Measurements from ENCODE around the gene DCAKD. TPM values are rescaled to one million over a fixed set of nuclear protein-coding genes. Genes with fewer than 3 reads are reported as not detected.

DCAKD gene
- total RNA-seq, result 10 to 100 TPM; 26.8 to 57.1 (median 37.7) TPM

- no peaks in the 10 kb centered on the region for H3K9me3 ChIP-seq
- no peaks in the 10 kb centered on the region for H3K27me3 ChIP-seq
- H3K36me3 ChIP-seq, result no peaks in the 10 kb centered on the region
- peak within 1 kb of the TSS; percentile 51 to 55 for H3K4me3 ChIP-seq
- DNase-seq, result peak; percentile 90 to 92
- H3K4me1 ChIP-seq, result peaks cover 0 to 8% of the 10 kb centered on the region in 2 donors
- peak within 1 kb of the TSS; percentile 89 to 90 for H3K27ac ChIP-seq
- intact Hi-C loops (cut with DNase I; ENCODE audit: low total_unique reads), result no loop called here
- TF ChIP-seq, protein P1, sequence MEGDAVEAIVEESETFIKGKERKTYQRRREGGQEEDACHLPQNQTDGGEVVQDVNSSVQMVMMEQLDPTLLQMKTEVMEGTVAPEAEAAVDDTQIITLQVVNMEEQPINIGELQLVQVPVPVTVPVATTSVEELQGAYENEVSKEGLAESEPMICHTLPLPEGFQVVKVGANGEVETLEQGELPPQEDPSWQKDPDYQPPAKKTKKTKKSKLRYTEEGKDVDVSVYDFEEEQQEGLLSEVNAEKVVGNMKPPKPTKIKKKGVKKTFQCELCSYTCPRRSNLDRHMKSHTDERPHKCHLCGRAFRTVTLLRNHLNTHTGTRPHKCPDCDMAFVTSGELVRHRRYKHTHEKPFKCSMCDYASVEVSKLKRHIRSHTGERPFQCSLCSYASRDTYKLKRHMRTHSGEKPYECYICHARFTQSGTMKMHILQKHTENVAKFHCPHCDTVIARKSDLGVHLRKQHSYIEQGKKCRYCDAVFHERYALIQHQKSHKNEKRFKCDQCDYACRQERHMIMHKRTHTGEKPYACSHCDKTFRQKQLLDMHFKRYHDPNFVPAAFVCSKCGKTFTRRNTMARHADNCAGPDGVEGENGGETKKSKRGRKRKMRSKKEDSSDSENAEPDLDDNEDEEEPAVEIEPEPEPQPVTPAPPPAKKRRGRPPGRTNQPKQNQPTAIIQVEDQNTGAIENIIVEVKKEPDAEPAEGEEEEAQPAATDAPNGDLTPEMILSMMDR (IDR thresholded peaks at IDR 0.05), result peak in 2 of 4 experiments; percentile 36 to 37
- peak; percentile 66 to 85 for TF ChIP-seq POLR2A (IDR thresholded peaks at IDR 0.05)
Observed at GRCh38 chr17:45051060-45051719, at the start of gene DCAKD. TSS of gene DCAKD (minus strand) at chr17:45051632. CDS start at chr17:45034885, 16,747 bp downstream.

GRCh38 chr17:45098869-45099616 is 47.6 kb upstream of the DCAKD start:
- intact Hi-C loops (cut with DNase I; ENCODE audit: low total_unique reads), result loop anchor here (10.0 kb wide), 1 partner anchor 184 kb away; the partner anchor contains the start of gene GFAP

DNA sequence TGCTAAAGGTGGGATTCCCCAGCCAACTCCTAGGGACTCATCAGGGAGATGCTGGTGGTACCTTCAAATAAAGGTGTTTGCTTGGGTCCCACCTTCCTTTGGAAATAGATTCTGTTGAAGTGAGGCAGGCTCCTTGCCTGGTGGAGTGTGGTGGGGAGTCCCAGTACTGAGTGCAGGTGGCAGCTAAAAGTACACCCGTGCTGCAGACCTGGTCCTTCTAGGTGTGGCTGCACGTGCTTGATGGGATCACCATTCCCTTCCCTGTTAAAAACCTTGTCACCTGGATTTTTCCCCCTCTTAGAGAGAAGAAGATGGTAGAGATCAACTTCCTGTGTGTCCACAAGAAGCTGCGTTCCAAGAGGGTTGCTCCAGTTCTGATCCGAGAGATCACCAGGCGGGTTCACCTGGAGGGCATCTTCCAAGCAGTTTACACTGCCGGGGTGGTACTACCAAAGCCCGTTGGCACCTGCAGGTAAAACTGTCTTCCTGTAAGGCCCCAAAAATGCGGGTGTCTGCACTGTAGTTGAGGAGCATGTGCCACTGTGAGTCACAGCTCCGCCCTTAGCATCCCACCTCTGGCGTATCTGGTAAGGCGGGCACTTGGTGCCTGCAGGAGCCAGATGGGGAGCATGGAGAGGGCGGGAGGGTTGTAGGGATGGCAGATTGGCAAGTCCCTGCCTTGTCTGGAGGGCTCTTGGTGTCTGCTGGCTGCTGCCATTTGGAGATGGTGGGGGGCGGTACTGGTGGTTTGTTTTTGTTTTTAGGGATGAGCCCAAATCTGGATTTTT is 46.8 kb upstream of the DCAKD start:
- Histone ChIP-seq H3K9me3 (no peaks in the 10 kb centered on the region), H3K4me1 (peaks cover 5 to 6% of the 10 kb centered on the region in 2 donors), H3K27ac (peak overlapping the region; percentile 58 to 64), H3K27me3 (no peaks in the 10 kb centered on the region), H3K4me3 (no peak overlapping the region), H3K36me3 (no peaks in the 10 kb centered on the region)
- TF ChIP-seq, protein P1 (IDR thresholded peaks at IDR 0.05), result no peak
- TF ChIP-seq POLR2A (IDR thresholded peaks at IDR 0.05), result no peak
- no peak for DNase-seq
- intact Hi-C loops (cut with DNase I; ENCODE audit: low total_unique reads), result loop anchor here (10.0 kb wide), 1 partner anchor 183 kb away; the partner anchor contains the start of gene GFAP

More at GRCh38 chr17:45098869-45099616, 47.6 kb upstream of the DCAKD start:
- TF ChIP-seq POLR2A (IDR thresholded peaks at IDR 0.05), result no peak
- TF ChIP-seq, protein P1 (IDR thresholded peaks at IDR 0.05), result peak; percentile 82 to 88 (median 86)
- Histone ChIP-seq H3K27ac (peak overlapping the region; percentile 58 to 64), H3K4me3 (no peak overlapping the region), H3K4me1 (no peaks in the 10 kb centered on the region), H3K27me3 (no peaks in the 10 kb centered on the region), H3K9me3 (no peaks in the 10 kb centered on the region), H3K36me3 (no peaks in the 10 kb centered on the region)
- peak; percentile 86 to 92 for DNase-seq

DNA sequence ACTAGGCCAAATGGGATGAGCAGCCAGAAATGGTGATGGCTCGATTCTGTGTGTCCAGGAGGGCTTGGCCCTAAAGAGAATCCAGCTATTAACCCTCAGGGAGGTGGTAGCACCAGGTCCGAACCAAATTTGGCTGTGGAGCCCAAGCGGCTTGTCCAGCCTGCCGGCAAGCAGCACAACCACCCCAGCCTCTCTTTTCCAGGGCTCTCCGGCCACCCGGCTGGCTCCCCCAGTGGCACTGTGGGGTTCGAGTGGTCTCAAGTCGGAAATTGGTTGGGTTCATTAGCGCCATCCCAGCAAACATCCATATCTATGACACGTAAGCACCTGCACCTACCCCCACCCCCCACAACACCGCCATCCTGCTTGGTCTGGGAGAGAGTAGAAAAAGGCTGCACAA is 45.5 kb upstream of the DCAKD start:
- H3K4me3 ChIP-seq, result no peak overlapping the region
- no peaks in the 10 kb centered on the region for H3K9me3 ChIP-seq
- peaks cover 6 to 15% of the 10 kb centered on the region in 2 donors for H3K4me1 ChIP-seq
- no peaks in the 10 kb centered on the region for H3K27me3 ChIP-seq
- intact Hi-C loops (cut with DNase I; ENCODE audit: low total_unique reads), result loop anchor here (10.0 kb wide), 1 partner anchor 182 kb away; the partner anchor contains the start of gene GFAP
- TF ChIP-seq, protein P1 (IDR thresholded peaks at IDR 0.05), result no peak
- TF ChIP-seq POLR2A (IDR thresholded peaks at IDR 0.05), result no peak
- H3K27ac ChIP-seq, result peak overlapping the region in 1 of 2 donors; percentile 1
- DNase-seq, result no peak
- H3K36me3 ChIP-seq, result no peaks in the 10 kb centered on the region

All from uterus (tissue), 4 donors.